ENCODE data around the gene IPO11. TPM values are rescaled to one million over a fixed set of nuclear protein-coding genes. Genes with fewer than 3 reads are reported as not detected.

IPO11 gene
- total and polyA plus RNA-seq, 2 experiments from 2014 or later = 18.7 to 64.7 TPM

DNA sequence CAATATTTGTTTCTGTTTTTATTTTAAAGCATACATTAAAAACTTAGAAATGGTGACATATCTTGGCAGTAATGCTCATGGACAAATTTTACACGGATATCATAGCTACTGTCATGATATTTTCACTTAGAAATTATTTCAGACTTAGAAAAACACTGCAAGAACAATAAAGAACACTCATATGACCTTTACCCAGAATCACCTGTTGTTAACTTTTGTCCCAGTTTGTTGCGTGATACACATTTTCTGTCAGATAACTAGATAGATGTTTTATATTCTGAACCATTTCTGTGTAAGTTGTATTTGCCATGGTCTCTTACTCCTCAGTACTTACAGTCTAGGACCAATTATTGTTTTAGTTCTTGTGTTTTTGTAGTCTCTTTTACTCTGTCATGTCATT lies 162.5 kb downstream of the IPO11 start (continued):
- TF ChIP-seq, protein P1, sequence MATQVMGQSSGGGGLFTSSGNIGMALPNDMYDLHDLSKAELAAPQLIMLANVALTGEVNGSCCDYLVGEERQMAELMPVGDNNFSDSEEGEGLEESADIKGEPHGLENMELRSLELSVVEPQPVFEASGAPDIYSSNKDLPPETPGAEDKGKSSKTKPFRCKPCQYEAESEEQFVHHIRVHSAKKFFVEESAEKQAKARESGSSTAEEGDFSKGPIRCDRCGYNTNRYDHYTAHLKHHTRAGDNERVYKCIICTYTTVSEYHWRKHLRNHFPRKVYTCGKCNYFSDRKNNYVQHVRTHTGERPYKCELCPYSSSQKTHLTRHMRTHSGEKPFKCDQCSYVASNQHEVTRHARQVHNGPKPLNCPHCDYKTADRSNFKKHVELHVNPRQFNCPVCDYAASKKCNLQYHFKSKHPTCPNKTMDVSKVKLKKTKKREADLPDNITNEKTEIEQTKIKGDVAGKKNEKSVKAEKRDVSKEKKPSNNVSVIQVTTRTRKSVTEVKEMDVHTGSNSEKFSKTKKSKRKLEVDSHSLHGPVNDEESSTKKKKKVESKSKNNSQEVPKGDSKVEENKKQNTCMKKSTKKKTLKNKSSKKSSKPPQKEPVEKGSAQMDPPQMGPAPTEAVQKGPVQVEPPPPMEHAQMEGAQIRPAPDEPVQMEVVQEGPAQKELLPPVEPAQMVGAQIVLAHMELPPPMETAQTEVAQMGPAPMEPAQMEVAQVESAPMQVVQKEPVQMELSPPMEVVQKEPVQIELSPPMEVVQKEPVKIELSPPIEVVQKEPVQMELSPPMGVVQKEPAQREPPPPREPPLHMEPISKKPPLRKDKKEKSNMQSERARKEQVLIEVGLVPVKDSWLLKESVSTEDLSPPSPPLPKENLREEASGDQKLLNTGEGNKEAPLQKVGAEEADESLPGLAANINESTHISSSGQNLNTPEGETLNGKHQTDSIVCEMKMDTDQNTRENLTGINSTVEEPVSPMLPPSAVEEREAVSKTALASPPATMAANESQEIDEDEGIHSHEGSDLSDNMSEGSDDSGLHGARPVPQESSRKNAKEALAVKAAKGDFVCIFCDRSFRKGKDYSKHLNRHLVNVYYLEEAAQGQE (IDR thresholded peaks at IDR 0.05; ENCODE audit: unreplicated experiment) = no peak
- TF ChIP-seq, protein P2, sequence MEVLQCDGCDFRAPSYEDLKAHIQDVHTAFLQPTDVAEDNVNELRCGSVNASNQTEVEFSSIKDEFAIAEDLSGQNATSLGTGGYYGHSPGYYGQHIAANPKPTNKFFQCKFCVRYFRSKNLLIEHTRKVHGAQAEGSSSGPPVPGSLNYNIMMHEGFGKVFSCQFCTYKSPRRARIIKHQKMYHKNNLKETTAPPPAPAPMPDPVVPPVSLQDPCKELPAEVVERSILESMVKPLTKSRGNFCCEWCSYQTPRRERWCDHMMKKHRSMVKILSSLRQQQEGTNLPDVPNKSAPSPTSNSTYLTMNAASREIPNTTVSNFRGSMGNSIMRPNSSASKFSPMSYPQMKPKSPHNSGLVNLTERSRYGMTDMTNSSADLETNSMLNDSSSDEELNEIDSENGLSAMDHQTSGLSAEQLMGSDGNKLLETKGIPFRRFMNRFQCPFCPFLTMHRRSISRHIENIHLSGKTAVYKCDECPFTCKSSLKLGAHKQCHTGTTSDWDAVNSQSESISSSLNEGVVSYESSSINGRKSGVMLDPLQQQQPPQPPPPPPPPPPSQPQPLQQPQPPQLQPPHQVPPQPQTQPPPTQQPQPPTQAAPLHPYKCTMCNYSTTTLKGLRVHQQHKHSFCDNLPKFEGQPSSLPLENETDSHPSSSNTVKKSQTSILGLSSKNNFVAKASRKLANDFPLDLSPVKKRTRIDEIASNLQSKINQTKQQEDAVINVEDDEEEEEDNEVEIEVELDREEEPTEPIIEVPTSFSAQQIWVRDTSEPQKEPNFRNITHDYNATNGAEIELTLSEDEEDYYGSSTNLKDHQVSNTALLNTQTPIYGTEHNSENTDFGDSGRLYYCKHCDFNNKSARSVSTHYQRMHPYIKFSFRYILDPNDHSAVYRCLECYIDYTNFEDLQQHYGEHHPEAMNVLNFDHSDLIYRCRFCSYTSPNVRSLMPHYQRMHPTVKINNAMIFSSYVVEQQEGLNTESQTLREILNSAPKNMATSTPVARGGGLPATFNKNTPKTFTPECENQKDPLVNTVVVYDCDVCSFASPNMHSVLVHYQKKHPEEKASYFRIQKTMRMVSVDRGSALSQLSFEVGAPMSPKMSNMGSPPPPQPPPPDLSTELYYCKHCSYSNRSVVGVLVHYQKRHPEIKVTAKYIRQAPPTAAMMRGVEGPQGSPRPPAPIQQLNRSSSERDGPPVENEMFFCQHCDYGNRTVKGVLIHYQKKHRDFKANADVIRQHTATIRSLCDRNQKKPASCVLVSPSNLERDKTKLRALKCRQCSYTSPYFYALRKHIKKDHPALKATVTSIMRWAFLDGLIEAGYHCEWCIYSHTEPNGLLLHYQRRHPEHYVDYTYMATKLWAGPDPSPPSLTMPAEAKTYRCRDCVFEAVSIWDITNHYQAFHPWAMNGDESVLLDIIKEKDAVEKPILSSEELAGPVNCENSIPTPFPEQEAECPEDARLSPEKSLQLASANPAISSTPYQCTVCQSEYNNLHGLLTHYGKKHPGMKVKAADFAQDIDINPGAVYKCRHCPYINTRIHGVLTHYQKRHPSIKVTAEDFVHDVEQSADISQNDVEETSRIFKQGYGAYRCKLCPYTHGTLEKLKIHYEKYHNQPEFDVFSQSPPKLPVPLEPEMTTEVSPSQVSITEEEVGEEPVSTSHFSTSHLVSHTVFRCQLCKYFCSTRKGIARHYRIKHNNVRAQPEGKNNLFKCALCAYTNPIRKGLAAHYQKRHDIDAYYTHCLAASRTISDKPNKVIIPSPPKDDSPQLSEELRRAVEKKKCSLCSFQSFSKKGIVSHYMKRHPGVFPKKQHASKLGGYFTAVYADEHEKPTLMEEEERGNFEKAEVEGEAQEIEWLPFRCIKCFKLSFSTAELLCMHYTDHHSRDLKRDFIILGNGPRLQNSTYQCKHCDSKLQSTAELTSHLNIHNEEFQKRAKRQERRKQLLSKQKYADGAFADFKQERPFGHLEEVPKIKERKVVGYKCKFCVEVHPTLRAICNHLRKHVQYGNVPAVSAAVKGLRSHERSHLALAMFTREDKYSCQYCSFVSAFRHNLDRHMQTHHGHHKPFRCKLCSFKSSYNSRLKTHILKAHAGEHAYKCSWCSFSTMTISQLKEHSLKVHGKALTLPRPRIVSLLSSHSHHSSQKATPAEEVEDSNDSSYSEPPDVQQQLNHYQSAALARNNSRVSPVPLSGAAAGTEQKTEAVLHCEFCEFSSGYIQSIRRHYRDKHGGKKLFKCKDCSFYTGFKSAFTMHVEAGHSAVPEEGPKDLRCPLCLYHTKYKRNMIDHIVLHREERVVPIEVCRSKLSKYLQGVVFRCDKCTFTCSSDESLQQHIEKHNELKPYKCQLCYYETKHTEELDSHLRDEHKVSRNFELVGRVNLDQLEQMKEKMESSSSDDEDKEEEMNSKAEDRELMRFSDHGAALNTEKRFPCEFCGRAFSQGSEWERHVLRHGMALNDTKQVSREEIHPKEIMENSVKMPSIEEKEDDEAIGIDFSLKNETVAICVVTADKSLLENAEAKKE (CRISPR knock-in tag; IDR thresholded peaks at IDR 0.05) = no peak

DNA sequence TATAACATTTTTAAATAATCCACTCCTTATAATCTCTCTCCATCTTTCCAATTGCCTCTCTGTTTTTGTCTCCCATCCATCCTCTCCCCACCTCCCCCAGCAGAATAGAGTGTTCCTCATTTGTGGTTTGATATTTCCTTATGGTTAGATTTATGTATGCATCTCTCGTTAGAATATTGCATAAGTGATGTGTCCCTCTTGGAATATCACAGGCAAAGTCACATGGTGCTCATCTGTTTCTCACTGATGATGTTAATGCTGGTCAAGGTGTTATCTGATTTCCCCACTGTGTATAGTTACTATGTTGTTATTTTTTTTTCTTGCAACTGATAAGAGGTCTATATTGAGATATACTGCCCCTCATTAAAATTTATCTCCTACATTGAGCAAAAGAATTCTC lies 162.9 kb downstream of the IPO11 start:
- Mint-ChIP-seq H3K4me3 (no peak overlapping the region), H3K36me3 (ENCODE audit: low read depth) (no peaks in the 10 kb centered on the region), H3K9me3 (no peaks in the 10 kb centered on the region), H3K27me3 (ENCODE audit: insufficient read depth, low read depth, poor library complexity) (no peaks in the 10 kb centered on the region), H3K4me1 (peaks cover 4% of the 10 kb centered on the region; the same call in 2 of the 3 replicates), H3K27ac (no peak overlapping the region)
- no peaks in the 10 kb centered on the region for H3K79me2 ChIP-seq (replicated peaks; ENCODE audit: insufficient read depth)
- H3K4me3 ChIP-seq = no peak overlapping the region
- H3K27me3 ChIP-seq (ENCODE audit: insufficient read depth) = no peaks in the 10 kb centered on the region
- DNase-seq (ENCODE audit: low spot score) (no peak), ATAC-seq (no peak)
- no peaks in the 10 kb centered on the region for H3K9me2 ChIP-seq (ENCODE audit: insufficient read depth)
- H3K27ac ChIP-seq (ENCODE audit: low read depth) = no peak overlapping the region
- no peaks in the 10 kb centered on the region for H4K20me1 ChIP-seq (replicated peaks; ENCODE audit: insufficient read depth)
- no peak overlapping the region for H2AFZ ChIP-seq
- no peak overlapping the region for H3K4me2 ChIP-seq
- no peaks in the 10 kb centered on the region for H3F3A ChIP-seq (replicated peaks; ENCODE audit: low read depth)
- H3K36me3 ChIP-seq (ENCODE audit: insufficient read depth) = no peaks in the 10 kb centered on the region
- no peaks in the 10 kb centered on the region for H3K4me1 ChIP-seq (ENCODE audit: insufficient read depth)
- TF ChIP-seq, protein P3, sequence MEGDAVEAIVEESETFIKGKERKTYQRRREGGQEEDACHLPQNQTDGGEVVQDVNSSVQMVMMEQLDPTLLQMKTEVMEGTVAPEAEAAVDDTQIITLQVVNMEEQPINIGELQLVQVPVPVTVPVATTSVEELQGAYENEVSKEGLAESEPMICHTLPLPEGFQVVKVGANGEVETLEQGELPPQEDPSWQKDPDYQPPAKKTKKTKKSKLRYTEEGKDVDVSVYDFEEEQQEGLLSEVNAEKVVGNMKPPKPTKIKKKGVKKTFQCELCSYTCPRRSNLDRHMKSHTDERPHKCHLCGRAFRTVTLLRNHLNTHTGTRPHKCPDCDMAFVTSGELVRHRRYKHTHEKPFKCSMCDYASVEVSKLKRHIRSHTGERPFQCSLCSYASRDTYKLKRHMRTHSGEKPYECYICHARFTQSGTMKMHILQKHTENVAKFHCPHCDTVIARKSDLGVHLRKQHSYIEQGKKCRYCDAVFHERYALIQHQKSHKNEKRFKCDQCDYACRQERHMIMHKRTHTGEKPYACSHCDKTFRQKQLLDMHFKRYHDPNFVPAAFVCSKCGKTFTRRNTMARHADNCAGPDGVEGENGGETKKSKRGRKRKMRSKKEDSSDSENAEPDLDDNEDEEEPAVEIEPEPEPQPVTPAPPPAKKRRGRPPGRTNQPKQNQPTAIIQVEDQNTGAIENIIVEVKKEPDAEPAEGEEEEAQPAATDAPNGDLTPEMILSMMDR (conservative IDR thresholded peaks at IDR 0.05; ENCODE audit: low read depth in 2 of 2) = no peak
- TF ChIP-seq, protein P4, sequence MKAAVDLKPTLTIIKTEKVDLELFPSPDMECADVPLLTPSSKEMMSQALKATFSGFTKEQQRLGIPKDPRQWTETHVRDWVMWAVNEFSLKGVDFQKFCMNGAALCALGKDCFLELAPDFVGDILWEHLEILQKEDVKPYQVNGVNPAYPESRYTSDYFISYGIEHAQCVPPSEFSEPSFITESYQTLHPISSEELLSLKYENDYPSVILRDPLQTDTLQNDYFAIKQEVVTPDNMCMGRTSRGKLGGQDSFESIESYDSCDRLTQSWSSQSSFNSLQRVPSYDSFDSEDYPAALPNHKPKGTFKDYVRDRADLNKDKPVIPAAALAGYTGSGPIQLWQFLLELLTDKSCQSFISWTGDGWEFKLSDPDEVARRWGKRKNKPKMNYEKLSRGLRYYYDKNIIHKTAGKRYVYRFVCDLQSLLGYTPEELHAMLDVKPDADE (IDR thresholded peaks at IDR 0.05) = no peak
- TF ChIP-seq NANOG (IDR thresholded peaks at IDR 0.05; ENCODE audit: borderline replicate concordance) (no peak), EZH2 (IDR thresholded peaks at IDR 0.05; ENCODE audit: low read depth, unreplicated experiment) (no peak), EZH2phosphoT487 (IDR thresholded peaks at IDR 0.05; ENCODE audit: unreplicated experiment) (no peak), ZNF114 (CRISPR knock-in tag; IDR thresholded peaks at IDR 0.05) (no peak), JUNB (IDR thresholded peaks at IDR 0.05; ENCODE audit: unreplicated experiment) (no peak)

Data from GM23338 (cell line).